Measurements from ENCODE around the gene THBS4. TPM values are rescaled to one million over a fixed set of nuclear protein-coding genes. Genes with fewer than 3 reads are reported as not detected.

The THBS4 gene
- total RNA-seq, 1 experiment from 2014 or later = 0.82 TPM

- H3K27ac Mint-ChIP-seq (ENCODE audit: low read depth, unreplicated experiment) = no peak overlapping the region
- no peaks in the 10 kb centered on the region for H3K27me3 Mint-ChIP-seq (ENCODE audit: insufficient read depth, unreplicated experiment)
- ChIA-PET CTCF (interaction anchor here (0.6 to 0.7 kb wide), 2 partner anchors 25 to 1057 kb away, joined by 3 to 5 read pairs; no protein-coding TSS in a partner anchor), POLR2A (no interaction called here)
- no peak for TF ChIP-seq CTCF (IDR thresholded peaks at IDR 0.05; ENCODE audit: unreplicated experiment)
- no peaks in the 10 kb centered on the region for H3K9me3 Mint-ChIP-seq (ENCODE audit: unreplicated experiment)
- no peak overlapping the region for H3K4me3 Mint-ChIP-seq (ENCODE audit: unreplicated experiment)
- no peaks in the 10 kb centered on the region for H3K36me3 Mint-ChIP-seq (ENCODE audit: insufficient read depth, unreplicated experiment)
- DNase-seq (ENCODE audit: unreplicated experiment) = no peak
- intact Hi-C loops (cut with micrococcal nuclease) = no loop called here
- no TSS peak for BruUV-seq (replicated peaks)
- no peaks in the 10 kb centered on the region for H3K4me1 Mint-ChIP-seq (ENCODE audit: insufficient read depth, unreplicated experiment)
These were observed 24.3 kb downstream of the THBS4 start for GRCh38 chr5:80059354-80059980.

GRCh38 chr5:80060966-80061365 is 25.8 kb downstream of the THBS4 start:
- CTCF ChIA-PET = interaction anchor here (0.6 kb wide), 1 partner anchor 358 kb away, joined by 3 read pairs; no protein-coding TSS in a partner anchor
- no peaks in the 10 kb centered on the region for H3K4me1 Mint-ChIP-seq (ENCODE audit: insufficient read depth, unreplicated experiment)
- no TSS peak for BruUV-seq (replicated peaks)
- DNase-seq (ENCODE audit: unreplicated experiment) = no peak
- no peak overlapping the region for H3K4me3 Mint-ChIP-seq (ENCODE audit: unreplicated experiment)
- no peak for TF ChIP-seq CTCF (IDR thresholded peaks at IDR 0.05; ENCODE audit: unreplicated experiment)
- intact Hi-C loops (cut with micrococcal nuclease) = no loop called here
- H3K27ac Mint-ChIP-seq (ENCODE audit: low read depth, unreplicated experiment) = no peak overlapping the region
- H3K9me3 Mint-ChIP-seq (ENCODE audit: unreplicated experiment) = no peaks in the 10 kb centered on the region
- no peaks in the 10 kb centered on the region for H3K36me3 Mint-ChIP-seq (ENCODE audit: insufficient read depth, unreplicated experiment)
- no peaks in the 10 kb centered on the region for H3K27me3 Mint-ChIP-seq (ENCODE audit: insufficient read depth, unreplicated experiment)
- POLR2A ChIA-PET = interaction anchor here (0.6 kb wide), 1 partner anchor 1075 kb away, joined by 4 read pairs; no protein-coding TSS in a partner anchor

GRCh38 chr5:80061547-80061946 is 26.4 kb downstream of the THBS4 start:
- intact Hi-C loops (cut with micrococcal nuclease) = no loop called here
- no TSS peak for BruUV-seq (replicated peaks)
- CTCF ChIA-PET = interaction anchor here (0.6 to 0.9 kb wide), 2 partner anchors 21 to 1095 kb away, joined by 3 to 4 read pairs; no protein-coding TSS in a partner anchor
- POLR2A ChIA-PET = interaction anchor here (0.6 kb wide), 1 partner anchor 1076 kb away, joined by 4 read pairs; no protein-coding TSS in a partner anchor
- Mint-ChIP-seq H3K36me3 (ENCODE audit: insufficient read depth, unreplicated experiment) (no peaks in the 10 kb centered on the region), H3K4me1 (ENCODE audit: insufficient read depth, unreplicated experiment) (no peaks in the 10 kb centered on the region), H3K4me3 (ENCODE audit: unreplicated experiment) (no peak overlapping the region), H3K27me3 (ENCODE audit: insufficient read depth, unreplicated experiment) (no peaks in the 10 kb centered on the region), H3K9me3 (ENCODE audit: unreplicated experiment) (no peaks in the 10 kb centered on the region), H3K27ac (ENCODE audit: low read depth, unreplicated experiment) (no peak overlapping the region)
- TF ChIP-seq CTCF (IDR thresholded peaks at IDR 0.05; ENCODE audit: unreplicated experiment) = no peak
- DNase-seq (ENCODE audit: unreplicated experiment) = no peak

- Mint-ChIP-seq H3K4me3 (ENCODE audit: unreplicated experiment) (no peak overlapping the region), H3K27ac (ENCODE audit: low read depth, unreplicated experiment) (no peak overlapping the region), H3K36me3 (ENCODE audit: insufficient read depth, unreplicated experiment) (no peaks in the 10 kb centered on the region), H3K4me1 (ENCODE audit: insufficient read depth, unreplicated experiment) (no peaks in the 10 kb centered on the region), H3K27me3 (ENCODE audit: insufficient read depth, unreplicated experiment) (no peaks in the 10 kb centered on the region), H3K9me3 (ENCODE audit: unreplicated experiment) (no peaks in the 10 kb centered on the region)
- BruUV-seq (replicated peaks) = no TSS peak
- intact Hi-C loops (cut with micrococcal nuclease) = no loop called here
- POLR2A ChIA-PET = no interaction called here
- CTCF ChIA-PET = interaction anchor here (1.0 to 1.1 kb wide), 2 partner anchors 19 to 21 kb away, joined by 3 read pairs; no protein-coding TSS in a partner anchor
- no peak for TF ChIP-seq CTCF (IDR thresholded peaks at IDR 0.05; ENCODE audit: unreplicated experiment)
- peak; percentile 13 for DNase-seq (ENCODE audit: unreplicated experiment)
These were observed 29.0 kb downstream of the THBS4 start for GRCh38 chr5:80064124-80064523.

Measured in MCF 10A (cell line).